H9 (cell line): ENCODE results near the gene MARF1. TPM values are rescaled to one million over a fixed set of nuclear protein-coding genes. Genes with fewer than 3 reads are reported as not detected.

Experiments used
- DNase-seq: peaks from one replicate; pipeline ENCODE4 v3.0.0-alpha.2; 2017
- H2AFZ ChIP-seq: one replicate; pipeline ENCODE4 v1.6.1; 2013; ENCODE audit warnings: mild to moderate bottlenecking, low read length, control low read depth, moderate library complexity
- H2AK5ac ChIP-seq: 2 replicates; pipeline ENCODE4 v1.6.1; 2013; ENCODE audit warnings: low read length, control low read depth, mixed read lengths; ENCODE audit not compliant: insufficient read length
- H2BK120ac ChIP-seq: one replicate; pipeline ENCODE4 v1.6.1; 2013; ENCODE audit warnings: low read depth, mild to moderate bottlenecking, low read length, control low read depth, inconsistent platforms; ENCODE audit not compliant: poor library complexity, severe bottlenecking
- H2BK12ac ChIP-seq: 2 replicates; pipeline ENCODE4 v1.6.1; 2013; ENCODE audit warnings: low read length, control low read depth, mixed read lengths, low read depth; ENCODE audit not compliant: insufficient read length
- H2BK15ac ChIP-seq: 2 replicates; pipeline ENCODE4 v1.6.1; 2013; ENCODE audit warnings: low read depth, low read length, control low read depth
- H2BK20ac ChIP-seq: one replicate; pipeline ENCODE4 v1.6.1; 2013; ENCODE audit warnings: low read depth, mild to moderate bottlenecking, low read length, control low read depth, inconsistent platforms; ENCODE audit not compliant: poor library complexity, severe bottlenecking
- H2BK5ac ChIP-seq: 2 replicates; pipeline ENCODE4 v1.6.1; 2013; ENCODE audit warnings: low read length, control low read depth, mixed read lengths; ENCODE audit not compliant: insufficient read length
- H3K14ac ChIP-seq: 2 replicates; pipeline ENCODE4 v1.6.1; 2013; ENCODE audit warnings: low read length, control low read depth; ENCODE audit not compliant: insufficient read depth
- H3K18ac ChIP-seq: 2 replicates; pipeline ENCODE4 v1.6.1; 2013; ENCODE audit warnings: low read depth, mild to moderate bottlenecking, mixed read lengths, low read length, control low read depth; ENCODE audit not compliant: insufficient read length
- H3K23ac ChIP-seq: 2 replicates; pipeline ENCODE4 v1.6.1; 2013; ENCODE audit warnings: low read length, control low read depth, mixed read lengths, low read depth; ENCODE audit not compliant: insufficient read length
- H3K23me2 ChIP-seq: 2 replicates; pipeline ENCODE4 v1.6.1; 2013; ENCODE audit warnings: low read depth, mild to moderate bottlenecking, mixed read lengths, low read length, control low read depth; ENCODE audit not compliant: insufficient read length, poor library complexity, severe bottlenecking
- H3K27ac ChIP-seq: 2 replicates; pipeline ENCODE4 v1.5.1; 2013; ENCODE audit warnings: low read length, control low read depth, mixed read lengths, low read depth; ENCODE audit not compliant: insufficient read length
- H3K27me3 ChIP-seq: 2 replicates; pipeline ENCODE4 v1.6.1; 2013; ENCODE audit warnings: low read length, control low read depth, inconsistent platforms; ENCODE audit not compliant: insufficient read depth
- H3K4ac ChIP-seq: 2 replicates; pipeline ENCODE4 v1.6.1; 2013; ENCODE audit warnings: low read depth, mild to moderate bottlenecking, control low read depth, inconsistent platforms, low read length, moderate library complexity
- H3K4me1 ChIP-seq: 2 replicates; pipeline ENCODE4 v1.6.1; 2013; ENCODE audit warnings: low read length, control low read depth, inconsistent platforms; ENCODE audit not compliant: insufficient read depth
- H3K4me2 ChIP-seq: 2 replicates; pipeline ENCODE4 v1.6.1; 2013; ENCODE audit warnings: low read length, control low read depth, mixed read lengths; ENCODE audit not compliant: insufficient read length, insufficient read depth
- H3K56ac ChIP-seq: 2 replicates; pipeline ENCODE4 v1.6.1; 2013; ENCODE audit warnings: low read depth, mild to moderate bottlenecking, mixed read lengths, low read length, control low read depth; ENCODE audit not compliant: insufficient read length
- H3K79me1 ChIP-seq: 2 replicates; pipeline ENCODE4 v1.6.1; 2013; ENCODE audit warnings: low read depth, mild to moderate bottlenecking, moderate library complexity, low read length, control low read depth, inconsistent platforms; ENCODE audit not compliant: insufficient read depth, poor library complexity, severe bottlenecking
- H3K79me2 ChIP-seq: 2 replicates; pipeline ENCODE4 v1.6.1; 2013; ENCODE audit warnings: low read length, control low read depth, inconsistent platforms; ENCODE audit not compliant: insufficient read depth
- H3K9ac ChIP-seq: 2 replicates; pipeline ENCODE4 v1.6.1; 2013; ENCODE audit warnings: low read length, control low read depth, mixed read lengths; ENCODE audit not compliant: insufficient read length; ENCODE audit errors: extremely low read depth
- H3K9me3 ChIP-seq: one replicate; pipeline ENCODE4 v1.6.1; 2013; ENCODE audit warnings: low read depth, low read length, inconsistent platforms; ENCODE audit not compliant: control insufficient read depth
- H3T11ph ChIP-seq: one replicate; pipeline ENCODE4 v1.6.1; 2013; ENCODE audit warnings: mild to moderate bottlenecking, low read length, control low read depth, inconsistent platforms
- H4K20me1 ChIP-seq: one replicate; pipeline ENCODE4 v1.6.1; 2013; ENCODE audit not compliant: control insufficient read depth, insufficient read length, insufficient read depth
- H4K5ac ChIP-seq: 2 replicates; pipeline ENCODE4 v1.6.1; 2013; ENCODE audit warnings: low read depth, mild to moderate bottlenecking, mixed read lengths, low read length, control low read depth; ENCODE audit not compliant: insufficient read length
- H4K8ac ChIP-seq: replicated peaks from 2 replicates; pipeline ENCODE4 v1.6.1; 2013; ENCODE audit warnings: low read length, control low read depth, mixed read lengths, low read depth; ENCODE audit not compliant: insufficient read length
- H4K91ac ChIP-seq: 2 replicates; pipeline ENCODE4 v1.6.1; 2013; ENCODE audit warnings: low read depth, mild to moderate bottlenecking, moderate library complexity, mixed read lengths, low read length, control low read depth; ENCODE audit not compliant: insufficient read length
- H3K27ac Mint-ChIP-seq, 3 experiments: 2 replicates in 2 of 3; 3 replicates in 1 of 3; pipeline ENCODE4 v1.8.0; 2020 to 2021; ENCODE audit warnings: mixed read lengths in 3 of 3, mild to moderate bottlenecking in 1 of 3, moderate library complexity in 1 of 3
- H3K27me3 Mint-ChIP-seq: 2 replicates; pipeline ENCODE4 v1.8.0; 2021; ENCODE audit warnings: low read depth, mild to moderate bottlenecking, moderate library complexity, mixed read lengths
- H3K36me3 Mint-ChIP-seq, 3 experiments: 2 replicates in 2 of 3; 3 replicates in 1 of 3; pipeline ENCODE4 v1.8.0; 2020 to 2021; ENCODE audit warnings: low read depth in 3 of 3, mixed read lengths in 3 of 3; ENCODE audit not compliant: insufficient read depth in 1 of 3
- H3K4me1 Mint-ChIP-seq, 2 experiments: 2 replicates each; pipeline ENCODE4 v1.8.0; 2020; ENCODE audit warnings: mixed read lengths in 2 of 2
- H3K4me3 Mint-ChIP-seq, 2 experiments: 2 replicates in 1 of 2; 3 replicates in 1 of 2; pipeline ENCODE4 v1.8.0; 2020 to 2021; ENCODE audit warnings: mild to moderate bottlenecking in 2 of 2, mixed read lengths in 2 of 2, moderate library complexity in 1 of 2
- H3K9me3 Mint-ChIP-seq, 2 experiments: 2 replicates in 1 of 2; 3 replicates in 1 of 2; pipeline ENCODE4 v1.8.0; 2020; ENCODE audit warnings: mild to moderate bottlenecking in 2 of 2, mixed read lengths in 2 of 2, moderate library complexity in 1 of 2
- CTCF ChIP-seq: fragments of 200-600 bp; sonication (generic); conservative IDR thresholded peaks from 3 replicates; pipeline ENCODE4 v1.8.0; 2021; ENCODE audit warnings: antibody characterized with exemption, mild to moderate bottlenecking
- total RNA-seq: library from RNA; stranded (reverse); gene quantifications from 2 replicates; pipeline ENCODE4 v1.2.1, GENCODE V29; 2021

MARF1 gene
- total RNA-seq, 1 experiment from 2014 or later, result 23.3 TPM

GRCh38 chr16:15665107-15665506 lies 22.2 kb upstream of the MARF1 start:
- no peak overlapping the region for H3K27ac ChIP-seq

More at GRCh38 chr16:15665107-15665506, 22.2 kb upstream of the MARF1 start:
- no peak overlapping the region for H2BK120ac ChIP-seq
- no peak overlapping the region for H4K5ac ChIP-seq
- no peak overlapping the region for H3K14ac ChIP-seq
- Mint-ChIP-seq H3K4me1 (peaks cover 0 to 3% of the 10 kb centered on the region in 2 experiments; a peak in 1 of 4 replicates), H3K4me3 (no peak overlapping the region), H3K27ac (no peak overlapping the region), H3K36me3 (peaks cover 17 to 62% (median 43%) of the 10 kb centered on the region in 3 experiments; a peak in 6 of 7 replicates), H3K9me3 (no peaks in the 10 kb centered on the region), H3K27me3 (no peaks in the 10 kb centered on the region)
- no peak overlapping the region for H2AFZ ChIP-seq
- no peaks in the 10 kb centered on the region for H3K79me1 ChIP-seq
- H2BK20ac ChIP-seq, result no peak overlapping the region
- no peak overlapping the region for H3T11ph ChIP-seq
- no peaks in the 10 kb centered on the region for H3K27me3 ChIP-seq
- TF ChIP-seq CTCF, result no peak
- no peak overlapping the region for H3K9ac ChIP-seq
- no peaks in the 10 kb centered on the region for H4K20me1 ChIP-seq
- H3K4me2 ChIP-seq, result no peak overlapping the region
- no peaks in the 10 kb centered on the region for H3K4me1 ChIP-seq
- no peak overlapping the region for H4K8ac ChIP-seq
- no peak overlapping the region for H4K91ac ChIP-seq
- no peak overlapping the region for H2BK12ac ChIP-seq
- no peaks in the 10 kb centered on the region for H3K79me2 ChIP-seq
- no peak overlapping the region for H3K56ac ChIP-seq
- no peak overlapping the region for H2BK15ac ChIP-seq
- H3K18ac ChIP-seq, result no peak overlapping the region
- no peaks in the 10 kb centered on the region for H3K9me3 ChIP-seq
- H2BK5ac ChIP-seq, result no peak overlapping the region
- H3K23ac ChIP-seq, result no peak overlapping the region
- no peak overlapping the region for H3K4ac ChIP-seq
- no peaks in the 10 kb centered on the region for H3K23me2 ChIP-seq
- DNase-seq, result no peak
- H2AK5ac ChIP-seq, result no peak overlapping the region
